NB4 (cell line): ENCODE measurements around the gene FLOT2.
A peak's percentile ranks its signal among the peaks of the same experiment; 100 is the strongest.

Source experiments
- DNase-seq: peaks from one replicate; pipeline ENCODE4 v3.0.0; 2010; ENCODE audit warnings: low read depth
- H3K4me3 ChIP-seq: one replicate; pipeline ENCODE4 v1.5.1; 2011; ENCODE audit warnings: mild to moderate bottlenecking, low read depth, low read length, moderate library complexity
- CTCF ChIP-seq: IDR thresholded peaks from one replicate; pipeline ENCODE4 v1.5.1; 2012; ENCODE audit warnings: low read depth, low read length
- MAX ChIP-seq: IDR thresholded peaks from 2 replicates; pipeline ENCODE4 v1.6.1; 2011; ENCODE audit warnings: low read depth, low read length
- MYC ChIP-seq: IDR thresholded peaks from 2 replicates; pipeline ENCODE4 v1.6.1; 2011; ENCODE audit warnings: low read depth, low read length
- POLR2A ChIP-seq: IDR thresholded peaks from 2 replicates; pipeline ENCODE4 v1.6.1; 2011; ENCODE audit warnings: mild to moderate bottlenecking; ENCODE audit not compliant: insufficient read length; ENCODE audit errors: extremely low read depth

FLOT2 gene

DNA sequence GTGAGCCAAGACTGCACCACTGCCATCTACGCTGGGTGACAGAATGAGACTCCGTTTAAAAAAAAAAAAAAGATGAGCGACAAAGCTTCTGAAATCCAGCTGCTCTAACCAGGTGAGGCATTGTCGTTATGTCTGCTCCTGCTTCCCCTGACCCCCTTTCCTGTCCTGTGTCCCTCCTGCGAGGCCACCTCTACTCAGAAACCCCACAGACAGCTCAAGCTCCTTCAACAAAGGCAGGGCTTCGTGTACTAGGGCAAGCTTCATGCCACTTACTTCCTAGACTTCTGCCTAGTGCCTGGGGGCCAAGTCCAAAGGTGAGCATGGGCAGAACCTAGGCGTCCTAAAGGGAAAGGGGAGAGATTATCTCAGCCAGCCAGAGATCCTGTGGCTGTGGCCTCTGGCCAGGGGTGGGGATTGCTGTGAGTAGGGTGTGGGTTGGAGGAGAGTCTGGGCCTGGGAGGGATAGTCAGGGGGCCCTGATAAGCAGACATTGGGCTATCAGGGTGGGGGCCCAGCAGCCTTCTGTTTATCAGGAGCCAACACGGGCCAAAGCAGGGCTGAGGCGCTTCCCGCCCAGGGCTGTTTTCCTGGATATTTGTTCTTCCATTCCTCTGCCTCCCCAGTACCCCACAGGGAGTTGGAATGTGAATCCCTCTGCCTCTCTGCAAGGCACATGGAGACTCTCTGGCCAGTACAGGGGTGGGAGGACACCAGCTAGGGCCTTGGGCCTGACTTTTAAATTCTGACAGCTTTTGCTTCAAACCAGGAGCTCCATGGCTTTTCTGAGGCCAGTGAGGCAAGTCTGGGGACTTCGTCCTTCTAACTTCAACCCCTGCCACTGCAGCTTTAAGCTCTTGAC is 32.3 kb downstream of the FLOT2 start:
- H3K4me3 ChIP-seq: no peak overlapping the region
- DNase-seq: peak; percentile 1
- TF ChIP-seq MYC (no peak), POLR2A (no peak), CTCF (no peak), MAX (no peak)

DNA sequence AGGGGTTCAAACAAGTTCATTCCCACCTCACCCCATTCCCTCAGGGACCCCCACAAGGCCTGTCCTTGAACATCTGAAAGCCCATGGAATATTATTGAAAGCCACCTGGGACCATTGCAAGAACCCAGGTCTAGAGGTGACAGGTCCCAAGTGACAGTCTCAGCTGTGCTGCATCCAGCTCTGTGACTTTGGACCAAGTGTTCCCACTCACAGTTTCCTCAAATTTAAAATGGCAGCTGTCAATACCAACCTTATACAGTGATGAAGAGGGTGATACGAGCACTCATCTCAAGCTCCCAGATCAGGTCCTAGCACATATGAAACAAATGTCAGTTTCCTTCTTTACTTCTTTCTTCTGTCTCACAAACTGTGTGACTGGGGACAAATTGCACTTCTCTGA is 33.6 kb downstream of the FLOT2 start:
- no peak for DNase-seq

GRCh38 chr17:28862561-28862960 is 35.0 kb downstream of the FLOT2 start:
- no peak overlapping the region for H3K4me3 ChIP-seq
- DNase-seq: no peak
- no peak for TF ChIP-seq CTCF
- no peak for TF ChIP-seq MYC
- no peak for TF ChIP-seq MAX
- no peak for TF ChIP-seq POLR2A

More for the DNA sequence above, 33.6 kb downstream of the FLOT2 start:
- H3K4me3 ChIP-seq: no peak overlapping the region
- no peak for TF ChIP-seq CTCF
- TF ChIP-seq MYC: no peak
- no peak for TF ChIP-seq MAX
- no peak for TF ChIP-seq POLR2A

- DNase-seq: peak; percentile 0
- H3K4me3 ChIP-seq: no peak overlapping the region
- TF ChIP-seq POLR2A (no peak), MYC (no peak), CTCF (no peak), MAX (no peak)
These were observed 35.9 kb downstream of the FLOT2 start for GRCh38 chr17:28861393-28862203.

GRCh38 chr17:28860363-28860808 is 37.1 kb downstream of the FLOT2 start:
- no peak overlapping the region for H3K4me3 ChIP-seq
- TF ChIP-seq MAX (no peak), MYC (no peak), POLR2A (no peak), CTCF (no peak)

More at GRCh38 chr17:28860363-28860808, 37.1 kb downstream of the FLOT2 start:
- DNase-seq: no peak
